ENCODE results near the gene TMEM139.

DNA sequence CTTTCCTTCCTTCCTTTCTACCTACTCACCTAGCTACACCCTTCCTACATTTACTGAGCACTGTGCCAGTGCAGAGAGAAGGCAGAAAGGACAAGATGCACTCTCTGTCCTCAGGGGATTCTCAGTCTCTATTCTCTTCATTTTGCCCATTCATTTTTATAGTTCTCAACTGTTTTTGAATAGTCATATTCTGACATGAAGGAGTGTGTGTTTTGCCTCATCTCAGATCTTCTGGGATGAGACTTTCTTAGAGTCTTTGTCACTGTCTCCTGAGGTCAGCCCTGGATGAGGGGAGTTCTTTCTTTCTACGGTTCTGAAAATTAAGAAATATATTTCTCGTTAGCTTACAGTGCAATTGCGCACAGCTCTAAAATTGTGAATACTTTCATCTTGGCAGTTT lies 52.5 kb downstream of the TMEM139 start:
- TF ChIP-seq, protein P1, sequence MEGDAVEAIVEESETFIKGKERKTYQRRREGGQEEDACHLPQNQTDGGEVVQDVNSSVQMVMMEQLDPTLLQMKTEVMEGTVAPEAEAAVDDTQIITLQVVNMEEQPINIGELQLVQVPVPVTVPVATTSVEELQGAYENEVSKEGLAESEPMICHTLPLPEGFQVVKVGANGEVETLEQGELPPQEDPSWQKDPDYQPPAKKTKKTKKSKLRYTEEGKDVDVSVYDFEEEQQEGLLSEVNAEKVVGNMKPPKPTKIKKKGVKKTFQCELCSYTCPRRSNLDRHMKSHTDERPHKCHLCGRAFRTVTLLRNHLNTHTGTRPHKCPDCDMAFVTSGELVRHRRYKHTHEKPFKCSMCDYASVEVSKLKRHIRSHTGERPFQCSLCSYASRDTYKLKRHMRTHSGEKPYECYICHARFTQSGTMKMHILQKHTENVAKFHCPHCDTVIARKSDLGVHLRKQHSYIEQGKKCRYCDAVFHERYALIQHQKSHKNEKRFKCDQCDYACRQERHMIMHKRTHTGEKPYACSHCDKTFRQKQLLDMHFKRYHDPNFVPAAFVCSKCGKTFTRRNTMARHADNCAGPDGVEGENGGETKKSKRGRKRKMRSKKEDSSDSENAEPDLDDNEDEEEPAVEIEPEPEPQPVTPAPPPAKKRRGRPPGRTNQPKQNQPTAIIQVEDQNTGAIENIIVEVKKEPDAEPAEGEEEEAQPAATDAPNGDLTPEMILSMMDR (conservative IDR thresholded peaks at IDR 0.05; ENCODE audit: low read depth, low read length) = no peak
- TF ChIP-seq EZH2 (IDR thresholded peaks at IDR 0.05; ENCODE audit: borderline replicate concordance, low read depth, low read length, poor library complexity, severe bottlenecking) = no peak

Measured in A673 (cell line).